Endothelial cell of coronary artery (primary cell): ENCODE measurements around the gene SERPINE1. TPM values are rescaled to one million over a fixed set of nuclear protein-coding genes. Genes with fewer than 3 reads are reported as not detected.

Source experiments
- total RNA-seq: library from RNA; depleted of rRNA; stranded (reverse); fragments of >200 nt; gene quantifications from 2 replicates; pipeline ENCODE4 v1.2.3, GENCODE V29; 2014

The SERPINE1 gene
- 1,365 and 3,900 TPM in 2 replicates for total RNA-seq

DNA sequence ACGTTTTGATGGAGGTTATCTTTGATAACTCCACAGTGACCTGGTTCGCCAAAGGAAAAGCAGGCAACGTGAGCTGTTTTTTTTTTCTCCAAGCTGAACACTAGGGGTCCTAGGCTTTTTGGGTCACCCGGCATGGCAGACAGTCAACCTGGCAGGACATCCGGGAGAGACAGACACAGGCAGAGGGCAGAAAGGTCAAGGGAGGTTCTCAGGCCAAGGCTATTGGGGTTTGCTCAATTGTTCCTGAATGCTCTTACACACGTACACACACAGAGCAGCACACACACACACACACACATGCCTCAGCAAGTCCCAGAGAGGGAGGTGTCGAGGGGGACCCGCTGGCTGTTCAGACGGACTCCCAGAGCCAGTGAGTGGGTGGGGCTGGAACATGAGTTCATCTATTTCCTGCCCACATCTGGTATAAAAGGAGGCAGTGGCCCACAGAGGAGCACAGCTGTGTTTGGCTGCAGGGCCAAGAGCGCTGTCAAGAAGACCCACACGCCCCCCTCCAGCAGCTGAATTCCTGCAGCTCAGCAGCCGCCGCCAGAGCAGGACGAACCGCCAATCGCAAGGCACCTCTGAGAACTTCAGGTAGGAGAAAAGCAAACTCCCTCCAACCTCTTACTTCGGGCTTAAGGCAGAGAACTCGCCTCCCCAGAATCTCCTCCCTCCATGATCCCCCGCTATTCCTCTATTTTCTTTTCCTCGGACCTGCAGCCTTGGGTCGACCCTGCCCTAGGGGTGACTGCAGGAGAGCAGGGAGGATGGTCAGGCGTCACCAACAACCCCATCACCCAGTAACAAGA lies at the start of gene SERPINE1:
Gene SERPINE1, plus strand, starts transcription at position 454 of the 809 bp plus-strand sequence. CDS start 1,290 bp downstream, outside the sequence.

GRCh38 chr7:101085162-101085964 lies 41.5 kb upstream of the SERPINE1 start, which contains the start of gene TRIM56:
Gene TRIM56 (plus strand): TSS chr7:101085481. CDS start chr7:101087313, 1,832 bp downstream.

DNA sequence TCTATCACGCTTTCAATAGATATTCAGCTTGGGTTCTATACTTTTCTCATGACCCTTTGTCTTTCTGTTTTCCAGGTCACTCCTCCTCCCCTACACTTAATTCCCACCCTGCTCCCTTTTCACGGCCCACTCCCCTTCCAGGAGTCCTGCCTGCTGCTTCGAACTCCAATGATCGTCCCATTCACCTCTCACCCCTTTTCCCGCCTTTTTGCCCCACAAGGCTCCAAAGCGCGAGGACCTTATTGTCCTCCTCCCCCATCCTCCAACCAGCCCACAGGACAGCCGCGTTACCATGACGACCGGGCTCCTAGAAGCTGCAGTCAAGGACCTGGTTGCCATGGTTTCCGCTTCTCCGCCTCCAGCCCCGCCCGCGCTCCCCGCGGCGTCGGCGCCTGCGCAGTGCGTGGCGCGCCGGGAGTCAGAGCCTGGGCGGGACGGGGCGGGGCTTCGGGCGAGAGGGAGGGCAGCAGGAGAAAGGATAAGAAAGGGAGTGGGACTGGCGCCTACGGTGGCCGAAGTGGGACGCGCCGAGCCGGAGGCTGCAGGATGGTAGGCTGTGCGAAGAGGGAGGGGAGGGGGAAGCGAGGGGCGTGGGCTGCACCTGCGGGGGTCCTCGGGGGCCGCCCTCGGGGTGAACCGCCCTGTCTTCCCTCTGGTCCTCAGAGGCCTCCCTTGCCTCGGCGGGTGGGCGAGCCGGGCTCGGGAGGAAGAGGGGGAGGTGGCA lies 27.2 kb downstream of the SERPINE1 start, which contains the start of gene AP1S1:
Gene AP1S1, plus strand, starts transcription at position 508 of the 724 bp plus-strand sequence. Its CDS starts 39 bp downstream, at position 547.

DNA sequence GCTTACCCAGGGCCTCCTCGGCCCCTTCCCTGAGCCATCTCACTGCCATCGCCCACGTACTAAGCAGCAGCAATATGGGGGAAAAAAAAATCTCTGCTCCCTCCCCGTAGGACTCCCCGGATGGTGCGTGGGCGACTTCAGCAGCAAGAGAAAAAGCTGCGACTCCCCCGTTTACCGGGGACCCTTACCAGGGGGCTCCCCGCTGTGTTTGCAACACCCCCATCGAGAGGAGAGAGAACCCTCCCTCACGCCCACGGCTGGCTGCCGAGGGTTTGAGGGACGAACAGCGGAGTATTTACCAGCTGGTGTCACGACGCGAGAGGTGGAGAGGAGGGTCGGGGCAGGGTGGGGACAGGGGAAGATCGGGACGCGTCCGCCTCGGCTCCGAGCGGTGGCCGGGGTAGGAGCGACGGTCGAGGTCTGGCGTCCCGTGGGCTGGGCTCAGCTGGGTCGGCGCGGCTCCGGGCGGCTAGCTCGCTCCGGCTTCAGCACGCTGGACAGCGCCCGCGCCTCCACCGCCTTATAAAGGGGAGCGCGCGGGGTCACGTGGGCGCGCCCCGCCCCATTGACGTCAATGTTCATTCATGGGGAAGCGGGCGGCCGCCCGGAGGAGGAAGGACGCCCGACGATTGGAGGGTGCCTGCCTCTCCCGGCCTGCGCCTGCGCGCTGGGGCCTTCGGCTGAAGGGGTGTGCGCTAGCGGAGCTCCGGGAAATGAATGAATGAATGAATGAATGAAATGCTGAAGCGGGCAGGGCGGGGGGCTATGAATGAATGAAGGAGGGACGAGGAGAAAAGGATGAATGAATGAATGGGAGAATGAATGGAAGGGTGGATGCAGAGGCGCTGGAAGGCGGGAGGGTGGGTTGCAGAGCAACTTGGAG lies 38.4 kb downstream of the SERPINE1 start, which contains the start of gene VGF:
Gene VGF, minus strand, starts transcription at position 495 of the 883 bp plus-strand sequence. CDS start 726 bp downstream, outside the sequence.

DNA sequence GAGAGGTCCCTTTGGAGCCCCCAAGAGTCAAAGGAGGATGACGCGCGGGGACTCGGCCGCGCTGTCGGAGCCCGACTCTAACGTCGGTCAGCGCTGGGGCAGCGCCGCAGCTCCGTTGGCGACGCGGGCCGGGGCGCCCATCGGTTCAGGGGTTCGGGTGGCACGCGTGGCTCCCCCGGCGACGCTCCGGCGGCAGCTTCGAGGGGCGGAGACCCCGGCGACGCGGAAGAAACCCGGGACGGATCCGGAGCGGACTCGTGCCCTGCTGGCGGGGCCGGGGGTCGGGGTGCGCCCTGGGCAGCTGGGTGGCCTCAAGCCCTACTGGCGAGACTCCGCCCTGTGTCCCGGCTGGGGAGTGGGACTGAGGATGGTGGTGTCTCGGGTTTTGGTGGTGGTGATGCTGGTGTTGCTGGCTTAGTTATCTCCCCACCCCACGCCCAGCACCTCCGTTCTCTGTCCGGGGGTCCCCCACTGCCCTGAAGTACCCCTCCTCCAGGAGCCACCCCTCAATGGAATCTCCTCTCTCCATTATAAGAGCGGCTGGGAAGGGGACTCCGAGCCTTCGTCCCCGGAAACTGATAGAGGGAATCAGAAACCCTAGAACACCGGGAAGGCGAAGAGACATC lies 53.3 kb downstream of the SERPINE1 start, which contains the start of gene NAT16:
Gene NAT16, minus strand, starts transcription at position 164 of the 626 bp plus-strand sequence. CDS start 5,486 bp downstream, outside the sequence.

Other genes with a start within 250 kb of the SERPINE1 start
- 2.5 and 5.3 TPM in 2 replicates for gene UFSP1, start 237.4 kb upstream of the SERPINE1 start, total RNA-seq
- 0.18 and 0.28 TPM in 2 replicates for gene ACHE, start 231.2 kb upstream of the SERPINE1 start, total RNA-seq
- under 0.01 TPM in 1 of 2 replicates, not detected in the other for gene MUC3A, start 177.6 kb upstream of the SERPINE1 start, total RNA-seq
- gene MUC12, start 157.5 kb upstream of the SERPINE1 start, total RNA-seq = not detected in 2 replicates
- not detected in 2 replicates for gene MUC17, start 107.0 kb upstream of the SERPINE1 start, total RNA-seq
- gene TRIM56, start 41.6 kb upstream of the SERPINE1 start, total RNA-seq = 18.7 and 36.1 TPM in 2 replicates
- gene AP1S1, start 27.4 kb downstream of the SERPINE1 start, total RNA-seq = 154 and 216 TPM in 2 replicates
- under 0.01 TPM in 1 of 2 replicates, not detected in the other for gene VGF, start 38.5 kb downstream of the SERPINE1 start, total RNA-seq
- gene NAT16, start 53.2 kb downstream of the SERPINE1 start, total RNA-seq = not detected in 2 replicates
- not detected in 2 replicates for gene MOGAT3, start 73.9 kb downstream of the SERPINE1 start, total RNA-seq
- gene PLOD3, start 90.5 kb downstream of the SERPINE1 start, total RNA-seq = 58.9 and 99.5 TPM in 2 replicates
- 94.3 and 111 TPM in 2 replicates for gene ZNHIT1, start 91.1 kb downstream of the SERPINE1 start, total RNA-seq
- gene CLDN15, start 110.7 kb downstream of the SERPINE1 start, total RNA-seq = 2.3 and 3.8 TPM in 2 replicates
- 267 and 300 TPM in 2 replicates for gene FIS1, start 118.0 kb downstream of the SERPINE1 start, total RNA-seq
- gene IFT22, start 194.7 kb downstream of the SERPINE1 start, total RNA-seq = 16.8 and 23.5 TPM in 2 replicates
- not detected in 2 replicates for gene COL26A1, start 235.8 kb downstream of the SERPINE1 start, total RNA-seq